HG02571 (cell line): ENCODE measurements around the gene WASL.
"Not testable (repeated sequence)": the region's sequence is repeated elsewhere in the genome, so short reads cannot be mapped to it uniquely, and the experiment has no call there.

ENCODE experiments used
- ATAC-seq: cut with Tn5 transposase; IDR thresholded peaks from one replicate; pipeline ENCODE4 v1.9.1; 2021; ENCODE audit warnings: mild to moderate bottlenecking, moderate library complexity; ENCODE audit not compliant: unreplicated experiment

The WASL gene

GRCh38 chr7:123748734-123749536 is at the start of gene WASL:
TSS of gene WASL (minus strand) at chr7:123749003. CDS start at chr7:123748734, 269 bp downstream.
- ATAC-seq, result peak; percentile 68

- no peak for ATAC-seq
Observed at GRCh38 chr7:123797673-123798531, 49.1 kb upstream of the WASL start.

- no peak for ATAC-seq
Observed at GRCh38 chr7:123796568-123796967, 47.8 kb upstream of the WASL start.

GRCh38 chr7:123795917-123796316 is 47.1 kb upstream of the WASL start:
- no peak for ATAC-seq

- ATAC-seq, result not testable (repeated sequence)
Observed at GRCh38 chr7:123795116-123795515, 46.3 kb upstream of the WASL start.

- ATAC-seq, result peak; percentile 50
Observed at GRCh38 chr7:123792547-123792946, 43.7 kb upstream of the WASL start.

- no peak for ATAC-seq
Observed at GRCh38 chr7:123791001-123791400, 42.2 kb upstream of the WASL start.

- no peak for ATAC-seq
Observed at GRCh38 chr7:123789817-123790216, 41.0 kb upstream of the WASL start.

GRCh38 chr7:123789206-123789784 is 40.5 kb upstream of the WASL start:
- ATAC-seq, result no peak

- ATAC-seq, result no peak
Observed at GRCh38 chr7:123788584-123788983, 39.8 kb upstream of the WASL start.

- ATAC-seq, result no peak
Observed at GRCh38 chr7:123787220-123788007, 38.6 kb upstream of the WASL start.

GRCh38 chr7:123784263-123784662 is 35.5 kb upstream of the WASL start:
- ATAC-seq, result no peak

GRCh38 chr7:123783820-123784219 is 35.0 kb upstream of the WASL start:
- ATAC-seq, result no peak

GRCh38 chr7:123782071-123782798 is 33.4 kb upstream of the WASL start:
- ATAC-seq, result no peak

GRCh38 chr7:123780472-123780871 is 31.7 kb upstream of the WASL start:
- not testable (repeated sequence) for ATAC-seq

GRCh38 chr7:123774496-123774895 is 25.7 kb upstream of the WASL start:
- ATAC-seq, result no peak

- ATAC-seq, result no peak
Observed at GRCh38 chr7:123773481-123773880, 24.7 kb upstream of the WASL start.

- ATAC-seq, result no peak
Observed at GRCh38 chr7:123772652-123773051, 23.8 kb upstream of the WASL start.

GRCh38 chr7:123771846-123772245 is 23.0 kb upstream of the WASL start:
- ATAC-seq, result no peak

GRCh38 chr7:123771256-123771655 is 22.5 kb upstream of the WASL start:
- no peak for ATAC-seq
